NCI-H69 (cell line): ENCODE data around the gene HLA-DQB2.

ENCODE experiments used
- DNase-seq: peaks from one replicate; lab custom pipeline; 2025; lab: John Stamatoyannopoulos, UW

Gene HLA-DQB2

GRCh38 chr6:32744776-32745175 is 18.6 kb downstream of the HLA-DQB2 start:
- no peak for DNase-seq

GRCh38 chr6:32742374-32742773 is 21.0 kb downstream of the HLA-DQB2 start:
- no peak for DNase-seq

- DNase-seq = no peak
Measured at GRCh38 chr6:32741031-32741960, 22.0 kb downstream of the HLA-DQB2 start, which contains the start of gene HLA-DQA2. Gene HLA-DQA2, plus strand, starts transcription at chr6:32741391. Its CDS starts 53 bp downstream, at chr6:32741444.

DNA sequence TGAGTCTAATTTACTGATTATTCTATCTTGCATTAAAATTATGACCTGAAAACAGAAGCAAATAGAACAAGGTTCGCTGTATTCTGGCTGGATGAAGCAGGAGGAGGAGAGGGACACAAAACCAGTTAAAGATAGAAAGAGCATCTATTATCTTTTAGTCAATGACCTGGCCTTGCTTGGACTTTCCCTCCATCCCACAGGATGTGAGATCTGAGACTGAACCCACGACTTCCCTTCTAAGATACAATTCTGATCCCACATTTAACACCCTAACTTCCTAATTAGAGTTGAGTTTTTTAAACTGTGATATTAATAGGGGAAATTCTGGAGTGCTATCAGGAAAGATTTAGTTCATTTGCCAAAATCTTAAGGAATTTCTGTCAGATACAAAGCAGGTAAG is 25.2 kb downstream of the HLA-DQB2 start:
- no peak for DNase-seq

GRCh38 chr6:32718879-32719278 is 44.5 kb downstream of the HLA-DQB2 start:
- DNase-seq = no peak

DNA sequence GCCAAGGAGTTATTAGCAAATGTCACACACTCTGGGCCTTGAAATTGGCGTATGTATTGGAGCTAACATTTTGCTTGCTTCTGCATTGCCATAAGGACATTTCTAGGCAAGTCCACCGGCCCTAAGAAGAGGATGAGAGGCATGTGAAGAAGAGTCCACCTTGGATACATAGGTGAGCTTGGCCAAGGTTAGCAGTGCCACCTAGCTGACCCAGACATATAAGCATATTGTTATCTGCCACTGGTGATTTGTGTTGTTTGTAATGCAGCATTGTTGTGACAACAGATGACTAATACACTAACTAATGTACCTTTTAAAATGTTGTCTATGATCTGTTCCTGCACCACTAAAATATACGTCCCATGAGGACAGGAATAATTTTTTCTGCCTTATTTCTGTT is 46.9 kb downstream of the HLA-DQB2 start:
- DNase-seq = no peak

- no peak for DNase-seq
Measured at GRCh38 chr6:32713241-32713640, 50.1 kb downstream of the HLA-DQB2 start.

DNA sequence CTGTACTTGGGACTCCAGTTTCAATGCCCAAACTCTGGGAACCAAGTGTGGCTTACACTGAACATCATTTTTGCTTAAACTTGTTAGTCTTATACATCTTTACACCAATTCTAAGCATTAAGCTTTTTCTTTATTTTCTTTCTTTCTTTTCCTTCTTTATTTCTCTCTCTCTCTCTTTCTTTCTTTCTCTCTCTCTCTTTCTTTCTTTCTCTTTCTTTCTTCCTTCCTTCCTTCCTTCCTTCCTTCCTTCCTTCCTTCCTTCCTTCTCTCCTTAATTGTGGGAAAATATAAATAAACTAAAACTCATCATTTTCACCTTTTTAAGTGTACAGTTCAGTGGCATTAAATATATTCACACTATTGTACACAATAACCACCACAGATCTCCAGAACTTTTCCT is 53.7 kb downstream of the HLA-DQB2 start:
- no peak for DNase-seq
